Fibroblast of skin of back (primary cell): Measurements from ENCODE around the gene ST13.
"Not testable (repeated sequence)": the region's sequence is repeated elsewhere in the genome, so short reads cannot be mapped to it uniquely, and the experiment has no call there.

Source experiments
- DNase-seq: peaks from one replicate; pipeline ENCODE4 v3.0.0-alpha.2; 2013

Gene ST13

GRCh38 chr22:40781749-40782148, 74.7 kb downstream of the ST13 start:
- not testable (repeated sequence) for DNase-seq
